CD4-positive, alpha-beta T cell treated with Interleukin-17A for 1 hour (primary cell): ENCODE results near the gene C2CD2L.
"Not testable (repeated sequence)": the region's sequence is repeated elsewhere in the genome, so short reads cannot be mapped to it uniquely, and the experiment has no call there.

Source experiments
- DNase-seq: peaks from one replicate; pipeline ENCODE4 v3.0.0-alpha.2; 2020

The C2CD2L gene

GRCh38 chr11:119106564-119107537 is at the start of gene C2CD2L:
TSS of gene C2CD2L (plus strand) at chr11:119107344. CDS start at chr11:119107742, 398 bp downstream.
- peak; percentile 91 for DNase-seq

GRCh38 chr11:119059128-119059527 is 48.0 kb upstream of the C2CD2L start:
- DNase-seq, result not testable (repeated sequence)

GRCh38 chr11:119061256-119061655 is 45.9 kb upstream of the C2CD2L start:
- no peak for DNase-seq

- no peak for DNase-seq
These were observed 44.4 kb upstream of the C2CD2L start for GRCh38 chr11:119062779-119063178.

GRCh38 chr11:119065369-119065768 is 41.8 kb upstream of the C2CD2L start:
- peak; percentile 74 for DNase-seq

- DNase-seq, result peak; percentile 97
These were observed 39.5 kb upstream of the C2CD2L start, which contains the start of gene VPS11 for GRCh38 chr11:119067371-119068222. TSS of gene VPS11 (plus strand) at chr11:119067818. CDS start at chr11:119067824, 6 bp downstream.

- no peak for DNase-seq
These were observed 29.3 kb upstream of the C2CD2L start for GRCh38 chr11:119077839-119078238.

- DNase-seq, result no peak
These were observed 28.3 kb upstream of the C2CD2L start for GRCh38 chr11:119078675-119079420.

- no peak for DNase-seq
These were observed 25.4 kb upstream of the C2CD2L start for GRCh38 chr11:119081682-119082260.

- DNase-seq, result peak; percentile 94
These were observed 22.3 kb upstream of the C2CD2L start, which contains the start of gene HMBS for GRCh38 chr11:119084663-119085436. TSS of gene HMBS (plus strand) at chr11:119084881. CDS start at chr11:119085034, 153 bp downstream.

GRCh38 chr11:119085437-119085847 is 21.7 kb upstream of the C2CD2L start:
- no peak for DNase-seq

- no peak for DNase-seq
These were observed 20.0 kb upstream of the C2CD2L start for GRCh38 chr11:119087123-119087522.

GRCh38 chr11:119087747-119088241 is 19.4 kb upstream of the C2CD2L start:
- DNase-seq, result no peak

- DNase-seq, result no peak
These were observed 18.7 kb upstream of the C2CD2L start for GRCh38 chr11:119088406-119088805.

- no peak for DNase-seq
These were observed 17.8 kb upstream of the C2CD2L start for GRCh38 chr11:119089319-119089718.

GRCh38 chr11:119091178-119091577 is 16.0 kb upstream of the C2CD2L start:
- DNase-seq, result no peak

- no peak for DNase-seq
These were observed 14.9 kb upstream of the C2CD2L start for GRCh38 chr11:119091966-119092879.

GRCh38 chr11:119092880-119093842 is 14.0 kb upstream of the C2CD2L start:
- DNase-seq, result no peak
